ENCODE results near the gene RXRA.

The RXRA gene

DNA sequence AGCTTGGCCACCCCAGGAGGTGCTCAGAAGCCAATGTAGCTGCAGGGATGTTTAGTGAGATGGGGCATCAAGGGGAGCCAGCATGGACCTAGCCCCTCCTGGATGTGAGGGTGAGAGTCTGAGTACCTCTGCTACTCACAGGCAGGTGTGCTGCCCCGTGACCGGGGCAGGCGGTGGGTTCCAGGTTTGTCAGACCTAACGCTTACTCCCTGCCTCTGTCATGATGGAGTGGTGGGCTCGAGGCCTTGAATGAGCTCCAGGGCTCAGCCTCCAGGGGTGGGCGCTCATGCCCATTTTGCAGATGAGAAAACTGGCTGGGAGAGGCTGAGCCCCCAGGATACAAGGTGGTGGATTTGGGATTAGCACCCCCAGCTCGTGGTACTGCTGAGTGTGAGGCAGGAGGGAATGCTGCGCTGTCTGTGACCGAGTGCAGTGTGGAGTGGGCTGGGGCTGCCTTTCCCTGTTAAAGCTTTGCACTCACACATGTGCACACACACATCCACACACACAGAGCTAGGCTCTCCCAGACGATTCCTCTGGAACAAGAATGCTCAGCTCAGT lies 1.5 kb downstream of the RXRA start:
- no peak for TF ChIP-seq CTCF (conservative IDR thresholded peaks at IDR 0.05; ENCODE audit: low read length)
- DNase-seq (ENCODE audit: low read depth) = no peak
- H3K4me3 ChIP-seq (ENCODE audit: low read length) = peak overlapping the region; percentile 75

GRCh38 chr9:134328341-134328840 lies 2.1 kb downstream of the RXRA start:
- H3K4me3 ChIP-seq (ENCODE audit: low read length) = peak overlapping the region; percentile 75
- TF ChIP-seq CTCF (conservative IDR thresholded peaks at IDR 0.05; ENCODE audit: low read length) = no peak
- DNase-seq (ENCODE audit: low read depth) = no peak

DNA sequence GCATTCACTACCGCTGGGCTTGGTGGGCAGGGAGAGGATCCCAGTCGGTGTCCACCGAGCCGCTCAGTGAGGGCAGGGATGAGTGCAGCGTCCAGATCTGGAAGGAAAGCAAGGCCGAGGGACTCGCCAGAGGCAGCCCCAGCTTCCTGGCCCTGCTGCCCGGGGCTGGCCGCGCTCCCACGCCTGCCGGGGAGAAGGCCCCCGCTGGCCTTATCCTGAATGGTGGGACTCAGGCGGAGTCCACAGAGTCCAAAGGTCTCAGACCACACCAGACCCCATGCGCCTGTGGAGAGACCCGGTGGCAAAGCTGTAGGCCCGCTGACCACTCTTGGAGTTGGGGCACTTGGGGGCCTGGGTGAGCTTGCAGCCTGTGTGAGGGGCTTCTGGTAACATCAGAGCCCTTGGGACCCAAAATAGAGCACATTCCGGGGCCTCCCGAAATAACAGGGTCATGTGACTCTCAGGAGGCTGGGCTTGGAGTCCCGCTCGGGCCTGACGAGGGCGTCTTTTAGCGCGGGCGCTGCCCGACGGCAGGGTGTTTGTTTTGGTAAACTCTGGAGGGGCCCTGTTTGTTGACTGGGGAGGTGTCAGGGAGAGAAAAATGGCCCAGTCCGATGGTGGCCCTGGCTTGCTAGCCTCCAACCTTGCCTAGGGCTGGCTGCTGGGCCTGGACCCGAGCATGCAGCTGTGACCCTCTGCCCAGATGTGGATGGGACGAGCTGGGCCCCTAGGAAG lies 2.8 kb downstream of the RXRA start:
- TF ChIP-seq CTCF (conservative IDR thresholded peaks at IDR 0.05; ENCODE audit: low read length) = peak; percentile 30
- H3K4me3 ChIP-seq (ENCODE audit: low read length) = peak overlapping the region; percentile 75
- peak; percentile 44 for DNase-seq (ENCODE audit: low read depth)

GRCh38 chr9:134329576-134329855 lies 3.3 kb downstream of the RXRA start:
- no peak for TF ChIP-seq CTCF (conservative IDR thresholded peaks at IDR 0.05; ENCODE audit: low read length)
- DNase-seq (ENCODE audit: low read depth) = no peak
- peak overlapping the region; percentile 75 for H3K4me3 ChIP-seq (ENCODE audit: low read length)

GRCh38 chr9:134329886-134330285 lies 3.6 kb downstream of the RXRA start:
- DNase-seq (ENCODE audit: low read depth) = no peak
- H3K4me3 ChIP-seq (ENCODE audit: low read length) = peak overlapping the region; percentile 75
- no peak for TF ChIP-seq CTCF (conservative IDR thresholded peaks at IDR 0.05; ENCODE audit: low read length)

GRCh38 chr9:134330590-134330989 lies 4.3 kb downstream of the RXRA start:
- DNase-seq (ENCODE audit: low read depth) = no peak
- TF ChIP-seq CTCF (conservative IDR thresholded peaks at IDR 0.05; ENCODE audit: low read length) = no peak
- no peak overlapping the region for H3K4me3 ChIP-seq (ENCODE audit: low read length)
